A549 (cell line): ENCODE measurements around the gene MLKL. TPM values are rescaled to one million over a fixed set of nuclear protein-coding genes. Genes with fewer than 3 reads are reported as not detected.
A peak's percentile ranks its signal among the peaks of the same experiment; 100 is the strongest.

Source experiments
- ATAC-seq, 2 experiments: fragments of 200-7000 bp in 1 of 2; fragments of >200 bp in 1 of 2; cut with Nextera tagmentation in 1 of 2; cut with Tn5 transposase in 1 of 2; 3 replicates each; pipeline versions ENCODE4 v1.8.0 to v1.9.1; 2018 to 2020; ENCODE audit warnings: mild to moderate bottlenecking in 1 of 2, moderate library complexity in 1 of 2
- CTCF ChIA-PET: fragments of 300-600 bp; sonication (Branson Sonifier 250); formaldehyde crosslinking; extraction: SDS; loops from one replicate; lab custom pipeline; 2021; ENCODE audit warnings: antibody characterized with exemption, inconsistent platforms; lab: Yijun Ruan, JAX
- POLR2A ChIA-PET: fragments of 350-600 bp; formaldehyde crosslinking; extraction: SDS; loops from one replicate; lab custom pipeline; 2021; ENCODE audit warnings: antibody characterized with exemption, inconsistent platforms; lab: Yijun Ruan, JAX
- DNase-seq, 2 experiments: peaks; one replicate each; pipeline versions ENCODE4 v3.0.0 to v3.0.0-alpha.2; 2011 to 2016; ENCODE audit warnings: low read depth in 1 of 2, low spot score in 1 of 2
- FAIRE-seq: peaks from 2 replicates; lab custom pipeline; 2011; peaks lifted over from hg19 to GRCh38; lab: Jason Lieb, UNC
- H3K27ac ChIP-seq, 2 experiments: fragments of >200 bp; sonication (Bioruptor Twin); formaldehyde crosslinking; 3 replicates each; pipeline ENCODE4 v1.5.1; 2016 to 2017
- H3K4me1 ChIP-seq: fragments of >200 bp; sonication (Bioruptor Twin); formaldehyde crosslinking; 3 replicates; pipeline ENCODE4 v1.6.1; 2016
- H3K4me2 ChIP-seq: fragments of >200 bp; sonication (Bioruptor Twin); formaldehyde crosslinking; 3 replicates; pipeline ENCODE4 v1.6.1; 2016
- H3K4me3 ChIP-seq: fragments of >200 bp; sonication (Bioruptor Twin); formaldehyde crosslinking; 3 replicates; pipeline ENCODE4 v1.5.1; 2016
- H3K9me3 ChIP-seq: fragments of >200 bp; sonication (Bioruptor Twin); formaldehyde crosslinking; 3 replicates; pipeline ENCODE4 v1.6.1; 2016
- ATOH8 ChIP-seq: fragments of 250-450 bp; sonication (Bioruptor Pico); IDR thresholded peaks from 2 replicates; pipeline ENCODE4 v1.5.0; 2020; ENCODE audit warnings: low read depth, mild to moderate bottlenecking, moderate library complexity
- CBX8 ChIP-seq: fragments of 200-600 bp; sonication (generic); IDR thresholded peaks from 2 replicates; pipeline ENCODE4 v1.6.1; 2016
- CEBPB ChIP-seq, 2 experiments: fragments of >200 bp in 1 of 2; sonication (Bioruptor Twin) in 1 of 2; formaldehyde crosslinking in 1 of 2; IDR thresholded peaks; 2 replicates each; pipeline ENCODE4 v1.6.1; 2012 to 2016
- CHD2 ChIP-seq: fragments of 150-350 bp; IDR thresholded peaks from 2 replicates; pipeline ENCODE4 v1.6.1; 2014; ENCODE audit warnings: low read length; ENCODE audit not compliant: partially characterized antibody
- E2F6 ChIP-seq: IDR thresholded peaks from 2 replicates; pipeline ENCODE4 v1.6.1; 2012; ENCODE audit warnings: low read depth, borderline replicate concordance
- EHF ChIP-seq: fragments of 250-450 bp; sonication (Bioruptor Pico); IDR thresholded peaks from 2 replicates; pipeline ENCODE4 v1.5.0; 2020; ENCODE audit warnings: mild to moderate bottlenecking
- EHMT2 ChIP-seq: fragments of 200-600 bp; sonication (generic); IDR thresholded peaks from 2 replicates; pipeline ENCODE4 v1.6.1; 2016; ENCODE audit warnings: antibody characterized with exemption, low read depth, mild to moderate bottlenecking, moderate library complexity
- ELK1 ChIP-seq: fragments of 150-350 bp; IDR thresholded peaks from 2 replicates; pipeline ENCODE4 v1.6.1; 2014; ENCODE audit warnings: low read depth, mild to moderate bottlenecking, low read length
- EP300 ChIP-seq, 2 experiments: fragments of >200 bp; sonication (Bioruptor Twin); formaldehyde crosslinking; IDR thresholded peaks; 2 replicates in 1 of 2; 3 replicates in 1 of 2; pipeline ENCODE4 v1.6.1; 2016 to 2017
- ESRRA ChIP-seq: fragments of 150-350 bp; IDR thresholded peaks from 2 replicates; pipeline ENCODE4 v1.6.1; 2014; ENCODE audit warnings: mild to moderate bottlenecking, low read length, borderline replicate concordance
- FOSB ChIP-seq: fragments of 250-450 bp; sonication (Bioruptor Pico); IDR thresholded peaks from 2 replicates; pipeline ENCODE4 v1.5.0; 2020; ENCODE audit warnings: mild to moderate bottlenecking, moderate library complexity
- FOSL2 ChIP-seq, 2 experiments: fragments of 450-650 bp in 1 of 2; fragments of >200 bp in 1 of 2; sonication (Bioruptor Twin) in 1 of 2; formaldehyde crosslinking; IDR thresholded peaks; 2 replicates each; pipeline versions ENCODE4 v1.5.0 to v1.6.1; 2016 to 2020; ENCODE audit warnings: mild to moderate bottlenecking in 1 of 2, moderate library complexity in 1 of 2
- GATA3 ChIP-seq: IDR thresholded peaks from 2 replicates; pipeline ENCODE4 v1.6.1; 2012; ENCODE audit warnings: borderline replicate concordance
- HDAC2 ChIP-seq: fragments of 200-600 bp; sonication (generic); IDR thresholded peaks from 2 replicates; pipeline ENCODE4 v1.6.1; 2016
- HMGXB4 ChIP-seq: fragments of 250-450 bp; sonication (Bioruptor Pico); IDR thresholded peaks from 2 replicates; pipeline ENCODE4 v1.5.0; 2021; ENCODE audit warnings: mild to moderate bottlenecking, moderate library complexity, borderline replicate concordance
- HOXB13 ChIP-seq: fragments of 250-450 bp; sonication (Bioruptor Pico); IDR thresholded peaks from 2 replicates; pipeline ENCODE4 v1.5.0; 2020; ENCODE audit warnings: low read depth, mild to moderate bottlenecking, moderate library complexity
- JUN ChIP-seq, 2 experiments: fragments of >200 bp; sonication (Bioruptor Twin); formaldehyde crosslinking; IDR thresholded peaks; 2 replicates in 1 of 2; 3 replicates in 1 of 2; pipeline ENCODE4 v1.6.1; 2016 to 2017
- KDM1A ChIP-seq: fragments of 200-600 bp; sonication (generic); IDR thresholded peaks from 2 replicates; pipeline ENCODE4 v1.6.1; 2016; ENCODE audit warnings: low read depth, mild to moderate bottlenecking
- KDM5A ChIP-seq: fragments of 200-600 bp; sonication (generic); IDR thresholded peaks from 2 replicates; pipeline ENCODE4 v1.6.1; 2016; ENCODE audit warnings: antibody characterized with exemption, mild to moderate bottlenecking
- MAX ChIP-seq: IDR thresholded peaks from 2 replicates; pipeline ENCODE4 v1.6.1; 2012
- MAZ ChIP-seq: fragments of 150-350 bp; IDR thresholded peaks from 2 replicates; pipeline ENCODE4 v1.6.1; 2014; ENCODE audit warnings: antibody characterized with exemption, low read depth, low read length, borderline replicate concordance
- NPAS2 ChIP-seq: fragments of 250-450 bp; sonication (Bioruptor Pico); IDR thresholded peaks from 2 replicates; pipeline ENCODE4 v1.8.0; 2022; ENCODE audit warnings: mild to moderate bottlenecking, moderate library complexity, borderline replicate concordance
- PBX3 ChIP-seq: IDR thresholded peaks from 2 replicates; pipeline ENCODE4 v1.6.1; 2012
- POLR2A ChIP-seq: IDR thresholded peaks from 2 replicates; pipeline ENCODE4 v1.6.1; 2012; ENCODE audit warnings: mild to moderate bottlenecking, low read length
- POLR2AphosphoS2 ChIP-seq: conservative IDR thresholded peaks from 2 replicates; pipeline ENCODE4 v1.6.1; 2012; ENCODE audit warnings: low read length, improper control_type of control experiment, inconsistent platforms
- RAD21 ChIP-seq, 2 experiments: fragments of >200 bp in 1 of 2; sonication (Bioruptor Twin) in 1 of 2; formaldehyde crosslinking in 1 of 2; IDR thresholded peaks in 1 of 2; conservative IDR thresholded peaks in 1 of 2; 2 replicates in 1 of 2; 3 replicates in 1 of 2; pipeline ENCODE4 v1.6.1; 2012 to 2018; ENCODE audit warnings: inconsistent platforms in 1 of 2
- RARB ChIP-seq: fragments of 250-450 bp; sonication (Bioruptor Pico); IDR thresholded peaks from 2 replicates; pipeline ENCODE4 v1.8.0; 2021; ENCODE audit warnings: mild to moderate bottlenecking, moderate library complexity
- RCOR1 ChIP-seq: fragments of 150-350 bp; IDR thresholded peaks from 2 replicates; pipeline ENCODE4 v1.6.1; 2014; ENCODE audit warnings: antibody characterized with exemption, low read length, low read depth
- SREBF2 ChIP-seq: fragments of 450-650 bp; IDR thresholded peaks from 2 replicates; pipeline ENCODE4 v1.6.1; 2014; ENCODE audit warnings: mild to moderate bottlenecking, moderate library complexity
- TFCP2L1 ChIP-seq: fragments of 250-450 bp; sonication (Bioruptor Pico); IDR thresholded peaks from 2 replicates; pipeline ENCODE4 v1.5.0; 2021; ENCODE audit warnings: mild to moderate bottlenecking
- USF2 ChIP-seq: fragments of 450-650 bp; IDR thresholded peaks from 2 replicates; pipeline ENCODE4 v1.6.1; 2014; ENCODE audit warnings: antibody characterized with exemption
- ZC3H11A ChIP-seq: fragments of 450-650 bp; IDR thresholded peaks from 2 replicates; pipeline ENCODE4 v1.6.1; 2014; ENCODE audit warnings: antibody characterized with exemption, mild to moderate bottlenecking
- ZFP36 ChIP-seq: fragments of 450-650 bp; IDR thresholded peaks from 2 replicates; pipeline ENCODE4 v1.6.1; 2014; ENCODE audit warnings: borderline replicate concordance; ENCODE audit not compliant: partially characterized antibody
- ZNF302 ChIP-seq: fragments of 250-450 bp; sonication (Bioruptor Pico); IDR thresholded peaks from 2 replicates; pipeline ENCODE4 v1.9.0; 2021; ENCODE audit warnings: inconsistent platforms, mild to moderate bottlenecking, moderate library complexity
- WGBS: methylation state at CpG from one replicate; pipeline ENCODE4 v1.1.6; 2017; ENCODE audit errors: missing lambda C conversion rate; 5-methylcytosine and 5-hydroxymethylcytosine counted together
- polyA plus RNA-seq, 4 experiments: library from polyadenylated mRNA; depleted of rRNA in 3 of 4; stranded (reverse); fragments of >200 nt; fragmentation: RNase III in 1 of 4; extraction: RNeasy Plus Mini Kit Qiagen cat#74134 plus additional on column Dnase treatment in 1 of 4; gene quantifications; 2 replicates in 3 of 4; 3 replicates in 1 of 4; pipeline ENCODE4 v1.2.3, GENCODE V29; 2011 to 2017

MLKL gene
- polyA plus RNA-seq, 2 of the 4 experiments (the other 2 are of a cell fraction), result 12.6 to 17.9 TPM

- WGBS, result 47% methylated on average over 19 of the region's 19 CpGs
- POLR2A ChIA-PET, result interaction anchor here (1.5 kb wide), 1 partner anchor 29 kb away, joined by 18 read pairs; the partner anchor contains the start of gene RFWD3
- CTCF ChIA-PET, result interaction anchor here (0.6 to 8.6 kb wide), 6 partner anchors 14 to 538 kb away, joined by 3 to 70 read pairs (median 3); no protein-coding TSS in a partner anchor
- peak; percentile 18 for FAIRE-seq
- H3K27ac ChIP-seq, result peak overlapping the region; percentile 58 to 77; a peak in 5 of 6 replicates
- DNase-seq, result peak; percentile 93 to 98
- no peaks in the 10 kb centered on the region for H3K9me3 ChIP-seq
- ATAC-seq, result peak; percentile 94 to 96
- peaks cover 23% of the 10 kb centered on the region; the same call in 2 of the 3 replicates for H3K4me1 ChIP-seq
- H3K4me3 ChIP-seq, result peak overlapping the region; percentile 35
- peak overlapping the region; percentile 90 for H3K4me2 ChIP-seq
- TF ChIP-seq ZNF302 (CRISPR knock-in tag) (no peak), RARB (no peak), EHF (CRISPR knock-in tag) (no peak), ATOH8 (CRISPR knock-in tag) (no peak), RAD21 (conservative IDR thresholded peaks at IDR 0.05 in 1 of 2, IDR thresholded peaks at IDR 0.05 in 1 of 2) (no peak), CHD2 (no peak), HOXB13 (CRISPR knock-in tag) (no peak), POLR2AphosphoS2 (no peak), POLR2A (peak; percentile 61), EP300 (IDR thresholded peaks at IDR 0.05) (no peak), SREBF2 (no peak), EHMT2 (no peak), MAZ (no peak), GATA3 (no peak), FOSB (no peak), FOSL2 (IDR thresholded peaks at IDR 0.05) (no peak), FOSL2 (CRISPR knock-in tag; IDR thresholded peaks at IDR 0.05) (no peak), ESRRA (no peak), ELK1 (no peak), CEBPB (IDR thresholded peaks at IDR 0.05) (peak; percentile 58 to 72; a peak in 3 of 4 replicates), NPAS2 (no peak), KDM1A (no peak), HDAC2 (no peak), PBX3 (no peak), KDM5A (no peak), CBX8 (no peak), TFCP2L1 (no peak), ZFP36 (no peak), E2F6 (peak; percentile 68; the same call in 1 of the 2 replicates), ZC3H11A (no peak), HMGXB4 (no peak), MAX (peak; percentile 55; the same call in 1 of the 2 replicates), JUN (IDR thresholded peaks at IDR 0.05) (peak in 1 of 2 experiments; percentile 41; a peak in 1 of 5 replicates), RCOR1 (no peak), USF2 (peak; percentile 99)
Measured at GRCh38 chr16:74695450-74696422, 4.9 kb downstream of the MLKL start.
